Endodermal cell (in vitro differentiated cells): ENCODE data around the gene SLC7A7. TPM values are rescaled to one million over a fixed set of nuclear protein-coding genes. Genes with fewer than 3 reads are reported as not detected.

Experiments
- DNase-seq: peaks from one replicate; pipeline ENCODE4 v3.0.0-alpha.2; 2017
- H3K27ac ChIP-seq: 2 replicates; pipeline ENCODE4 v1.5.1; 2013; ENCODE audit warnings: mild to moderate bottlenecking, low read depth, low read length, moderate library complexity
- H3K27me3 ChIP-seq: 2 replicates; pipeline ENCODE4 v1.6.1; 2013; ENCODE audit warnings: mild to moderate bottlenecking, low read length, moderate library complexity; ENCODE audit not compliant: insufficient read depth, control insufficient read depth, poor library complexity, severe bottlenecking
- H3K36me3 ChIP-seq: 2 replicates; pipeline ENCODE4 v1.7.0; 2013; ENCODE audit warnings: mild to moderate bottlenecking, low read length, moderate library complexity; ENCODE audit not compliant: control insufficient read depth, insufficient read depth
- H3K4me1 ChIP-seq: one replicate; pipeline ENCODE4 v1.7.0; 2013; ENCODE audit warnings: low read length; ENCODE audit not compliant: control insufficient read depth, insufficient read depth
- H3K4me3 ChIP-seq: 2 replicates; pipeline ENCODE4 v1.5.1; 2013; ENCODE audit warnings: mild to moderate bottlenecking, low read length, moderate library complexity
- H3K9ac ChIP-seq: 2 replicates; pipeline ENCODE4 v1.6.1; 2013; ENCODE audit warnings: mild to moderate bottlenecking, low read length, moderate library complexity; ENCODE audit not compliant: poor library complexity, severe bottlenecking; ENCODE audit errors: extremely low read depth
- H3K9me3 ChIP-seq: 2 replicates; pipeline ENCODE4 v1.6.1; 2013; ENCODE audit warnings: mild to moderate bottlenecking, low read length, moderate library complexity; ENCODE audit not compliant: control insufficient read depth
- H3K27ac Mint-ChIP-seq: 2 replicates; pipeline ENCODE4 v1.8.0; 2020; ENCODE audit warnings: mixed read lengths
- H3K27me3 Mint-ChIP-seq: 2 replicates; pipeline ENCODE4 v1.8.0; 2021; ENCODE audit warnings: mild to moderate bottlenecking, mixed read lengths; ENCODE audit not compliant: insufficient read depth
- H3K36me3 Mint-ChIP-seq: 2 replicates; pipeline ENCODE4 v1.8.0; 2020; ENCODE audit warnings: low read depth, mixed read lengths
- H3K4me1 Mint-ChIP-seq: 2 replicates; pipeline ENCODE4 v1.8.0; 2020; ENCODE audit warnings: mixed read lengths
- H3K4me3 Mint-ChIP-seq: 2 replicates; pipeline ENCODE4 v1.8.0; 2020; ENCODE audit warnings: mild to moderate bottlenecking, moderate library complexity, mixed read lengths
- H3K9me3 Mint-ChIP-seq: 2 replicates; pipeline ENCODE4 v1.8.0; 2020; ENCODE audit warnings: mild to moderate bottlenecking, mixed read lengths
- CTCF ChIP-seq: fragments of 200-600 bp; sonication (generic); conservative IDR thresholded peaks from 2 replicates; pipeline ENCODE4 v1.5.0; 2021; ENCODE audit warnings: antibody characterized with exemption, mild to moderate bottlenecking
- WGBS, 2 experiments: methylation state at CpG; one replicate each; pipeline versions ENCODE4 v1.1.5 to v1.1.7; 2013; ENCODE audit warnings: missing lambda C conversion rate in 2 of 2, mixed read lengths in 1 of 2; ENCODE audit not compliant: insufficient coverage in 1 of 2, insufficient read length in 1 of 2; 5-methylcytosine and 5-hydroxymethylcytosine counted together
- total RNA-seq, 2 donors: library from RNA; stranded (reverse); fragmentation: NEBNext Ultra II Directional in 1 of 2; extraction: Animal tissue kit (Norgen Biotek cat#: 25700) in 1 of 2; gene quantifications; 2 replicates in 1 of 2; 3 replicates in 1 of 2; pipeline ENCODE4 v1.2.1, GENCODE V29; 2021

The SLC7A7 gene
- total RNA-seq, 2 donors from 2014 or later, result 16.7 to 17.0 TPM

GRCh38 chr14:22824711-22825359 lies 9.6 kb upstream of the SLC7A7 start:
- Histone ChIP-seq H3K36me3 (no peaks in the 10 kb centered on the region), H3K9me3 (no peaks in the 10 kb centered on the region), H3K27me3 (no peaks in the 10 kb centered on the region), H3K9ac (no peak overlapping the region), H3K27ac (no peak overlapping the region), H3K4me1 (peaks cover 11% of the 10 kb centered on the region), H3K4me3 (no peak overlapping the region)
- 80 to 93% methylated on average over 4 to 8 of the region's 8 CpGs for WGBS, 2 experiments
- Mint-ChIP-seq H3K36me3 (no peaks in the 10 kb centered on the region), H3K9me3 (no peaks in the 10 kb centered on the region), H3K27me3 (peaks cover 5% of the 10 kb centered on the region), H3K4me3 (no peak overlapping the region), H3K27ac (no peak overlapping the region), H3K4me1 (peaks cover 23% of the 10 kb centered on the region)
- no peak for TF ChIP-seq CTCF
- no peak for DNase-seq

- H3K27ac Mint-ChIP-seq, result peak overlapping the region; percentile 93
These were observed 7.4 kb upstream of the SLC7A7 start for GRCh38 chr14:22822571-22823098.

GRCh38 chr14:22822016-22822570 lies 6.9 kb upstream of the SLC7A7 start:
- Histone ChIP-seq H3K9ac (peak overlapping the region; percentile 82), H3K9me3 (no peaks in the 10 kb centered on the region), H3K36me3 (no peaks in the 10 kb centered on the region), H3K4me3 (peak overlapping the region; percentile 73), H3K27ac (peak overlapping the region; percentile 59), H3K4me1 (peaks cover 15% of the 10 kb centered on the region), H3K27me3 (no peaks in the 10 kb centered on the region)
- H3K27me3 Mint-ChIP-seq, result peaks cover 5% of the 10 kb centered on the region
- TF ChIP-seq CTCF, result no peak
- 13 to 24% methylated on average over 5 to 30 of the region's 32 CpGs for WGBS, 2 experiments
- peaks cover 42% of the 10 kb centered on the region for H3K4me1 Mint-ChIP-seq
- H3K36me3 Mint-ChIP-seq, result no peaks in the 10 kb centered on the region
- H3K27ac Mint-ChIP-seq, result peak overlapping the region; percentile 93
- peak overlapping the region; percentile 67 for H3K4me3 Mint-ChIP-seq
- H3K9me3 Mint-ChIP-seq, result no peaks in the 10 kb centered on the region
- peak; percentile 92 for DNase-seq

More at GRCh38 chr14:22822571-22823098, 7.4 kb upstream of the SLC7A7 start:
- Mint-ChIP-seq H3K27me3 (peaks cover 5% of the 10 kb centered on the region), H3K4me3 (peak overlapping the region; percentile 67), H3K36me3 (no peaks in the 10 kb centered on the region), H3K9me3 (no peaks in the 10 kb centered on the region), H3K4me1 (peaks cover 40% of the 10 kb centered on the region)
- peak overlapping the region; percentile 75 for H3K4me3 ChIP-seq
- H3K4me1 ChIP-seq, result peaks cover 15% of the 10 kb centered on the region
- H3K9ac ChIP-seq, result peak overlapping the region; percentile 82
- peak; percentile 98 for DNase-seq
- no peaks in the 10 kb centered on the region for H3K27me3 ChIP-seq
- no peaks in the 10 kb centered on the region for H3K36me3 ChIP-seq
- peak overlapping the region; percentile 59 for H3K27ac ChIP-seq
- no peaks in the 10 kb centered on the region for H3K9me3 ChIP-seq
- TF ChIP-seq CTCF, result peak; percentile 98
- 0 to 2% methylated on average over 9 to 34 of the region's 34 CpGs for WGBS, 2 experiments
